Osteoblast (primary cell): ENCODE results near the gene GNS. TPM values are rescaled to one million over a fixed set of nuclear protein-coding genes. Genes with fewer than 3 reads are reported as not detected.

ENCODE experiments used
- DNase-seq: peaks from one replicate; pipeline ENCODE4 v3.0.0; 2011; ENCODE audit warnings: low spot score, mixed read lengths; ENCODE audit not compliant: insufficient read length; ENCODE audit errors: missing footprints
- H2AFZ ChIP-seq: 2 replicates; pipeline ENCODE4 v1.6.0; 2011; ENCODE audit warnings: mild to moderate bottlenecking, low read length
- H3K27ac ChIP-seq: 2 replicates; pipeline ENCODE4 v1.5.1; 2011; ENCODE audit warnings: mild to moderate bottlenecking, low read depth, low read length, moderate library complexity
- H3K27me3 ChIP-seq: 2 replicates; pipeline ENCODE4 v1.6.0; 2012; ENCODE audit warnings: mild to moderate bottlenecking, control low read depth, inconsistent platforms, low read length, moderate library complexity; ENCODE audit not compliant: insufficient read depth
- H3K36me3 ChIP-seq: 2 replicates; pipeline ENCODE4 v1.5.1; 2011; ENCODE audit warnings: mild to moderate bottlenecking, low read length, control low read depth, moderate library complexity; ENCODE audit not compliant: insufficient read depth
- H3K4me1 ChIP-seq: 2 replicates; pipeline ENCODE4 v1.5.1; 2011; ENCODE audit warnings: mild to moderate bottlenecking, low read length, control low read depth, moderate library complexity; ENCODE audit not compliant: insufficient read depth
- H3K4me2 ChIP-seq: 2 replicates; pipeline ENCODE4 v1.6.0; 2011; ENCODE audit warnings: mild to moderate bottlenecking, low read length; ENCODE audit not compliant: insufficient read depth
- H3K4me3 ChIP-seq: fragments of 200-600 bp; sonication (generic); 3 replicates; pipeline ENCODE4 v1.5.1; 2012; ENCODE audit warnings: mild to moderate bottlenecking, low read length, inconsistent platforms; ENCODE audit not compliant: insufficient read depth
- H3K79me2 ChIP-seq: 2 replicates; pipeline ENCODE4 v1.6.0; 2012; ENCODE audit warnings: mild to moderate bottlenecking, low read length, control low read depth, inconsistent platforms; ENCODE audit not compliant: insufficient read depth
- H3K9me3 ChIP-seq: 2 replicates; pipeline ENCODE4 v1.5.1; 2011; ENCODE audit warnings: low read depth, low read length, control low read depth
- H4K20me1 ChIP-seq: 2 replicates; pipeline ENCODE4 v1.6.0; 2012; ENCODE audit warnings: mild to moderate bottlenecking, low read length, control low read depth; ENCODE audit not compliant: insufficient read depth
- CTCF ChIP-seq: IDR thresholded peaks from 2 replicates; pipeline ENCODE4 v1.5.1; 2011; ENCODE audit warnings: mild to moderate bottlenecking, low read depth, low read length, moderate library complexity; ENCODE audit errors: extremely low read depth
- total RNA-seq: library from RNA; depleted of rRNA; stranded (reverse); fragments of >200 nt; gene quantifications from 2 replicates; pipeline ENCODE4 v1.2.3, GENCODE V29; 2012

Gene GNS
- total RNA-seq, 1 donor: 277 TPM

GRCh38 chr12:64782191-64782876 lies 23.1 kb upstream of the GNS start:
- Histone ChIP-seq H3K27ac (no peak overlapping the region), H3K9me3 (no peaks in the 10 kb centered on the region), H3K27me3 (peaks cover 74% of the 10 kb centered on the region), H4K20me1 (no peaks in the 10 kb centered on the region), H3K36me3 (no peaks in the 10 kb centered on the region), H3K4me2 (no peak overlapping the region), H3K4me1 (no peaks in the 10 kb centered on the region), H3K79me2 (no peaks in the 10 kb centered on the region), H2AFZ (no peak overlapping the region), H3K4me3 (no peak overlapping the region)
- DNase-seq: no peak
- TF ChIP-seq CTCF: no peak

- peaks cover 80% of the 10 kb centered on the region for H3K27me3 ChIP-seq
- H3K9me3 ChIP-seq: no peaks in the 10 kb centered on the region
- DNase-seq: peak; percentile 27
- H3K4me3 ChIP-seq: no peak overlapping the region
- no peaks in the 10 kb centered on the region for H4K20me1 ChIP-seq
- H3K4me1 ChIP-seq: no peaks in the 10 kb centered on the region
- no peak for TF ChIP-seq CTCF
- no peak overlapping the region for H3K27ac ChIP-seq
- H3K79me2 ChIP-seq: no peaks in the 10 kb centered on the region
- H2AFZ ChIP-seq: no peak overlapping the region
- no peaks in the 10 kb centered on the region for H3K36me3 ChIP-seq
- H3K4me2 ChIP-seq: peak overlapping the region; percentile 57
Measured at GRCh38 chr12:64781280-64782190, 22.3 kb upstream of the GNS start.

- Histone ChIP-seq H3K9me3 (peaks cover under 1% of the 10 kb centered on the region), H3K4me2 (peak overlapping the region; percentile 57), H3K27me3 (peaks cover 77% of the 10 kb centered on the region), H3K36me3 (no peaks in the 10 kb centered on the region), H2AFZ (peak overlapping the region; percentile 22), H3K79me2 (no peaks in the 10 kb centered on the region), H3K4me3 (peak overlapping the region; percentile 52), H3K27ac (no peak overlapping the region), H4K20me1 (no peaks in the 10 kb centered on the region), H3K4me1 (no peaks in the 10 kb centered on the region)
- peak; percentile 85 for DNase-seq
- TF ChIP-seq CTCF: no peak
Measured at GRCh38 chr12:64780531-64781279, 21.5 kb upstream of the GNS start.
